Esophagus squamous epithelium (tissue), 5 donors: Measurements from ENCODE around the gene COX7A2. TPM values are rescaled to one million over a fixed set of nuclear protein-coding genes. Genes with fewer than 3 reads are reported as not detected.

Source experiments
- DNase-seq: peaks from one replicate; lab custom pipeline; 2025; lab: John Stamatoyannopoulos, UW
- H3K27ac ChIP-seq, 4 donors: fragments of 200-600 bp; sonication (generic); one replicate each; pipeline ENCODE4 v1.5.1; 2016 to 2019; ENCODE audit warnings: mild to moderate bottlenecking in 1 of 4
- H3K27me3 ChIP-seq, 4 donors: fragments of 200-600 bp; sonication (generic); 1 replicate in 3 of 4; 2 replicates in 1 of 4; pipeline versions ENCODE4 v1.5.1 to v1.6.0; 2017 to 2021; ENCODE audit warnings: antibody characterized with exemption in 1 of 4
- H3K36me3 ChIP-seq, 3 donors: fragments of 200-600 bp; sonication (generic); one replicate each; pipeline ENCODE4 v1.5.1; 2016 to 2019
- H3K4me1 ChIP-seq, 3 donors: fragments of 200-600 bp; sonication (generic); one replicate each; pipeline ENCODE4 v1.5.1; 2017 to 2019
- H3K4me3 ChIP-seq, 4 donors: fragments of 200-600 bp; sonication (generic); 1 replicate in 3 of 4; 2 replicates in 1 of 4; pipeline ENCODE4 v1.5.1; 2016 to 2019; ENCODE audit warnings: mild to moderate bottlenecking in 2 of 4, moderate library complexity in 1 of 4
- H3K9me3 ChIP-seq, 3 donors: fragments of 200-600 bp; sonication (generic); one replicate each; pipeline ENCODE4 v1.5.1; 2016 to 2019
- POLR2A ChIP-seq, 4 donors: fragments of 450-650 bp; IDR thresholded peaks; one replicate each; pipeline ENCODE4 v1.6.1; 2017; ENCODE audit warnings: antibody characterized with exemption in 4 of 4, mild to moderate bottlenecking in 4 of 4, moderate library complexity in 3 of 4
- WGBS, 2 donors: methylation state at CpG; one replicate each; pipeline ENCODE4 v1.1.5; 2018; 5-methylcytosine and 5-hydroxymethylcytosine counted together
- intact Hi-C: fragments of 100-400 bp; cut with DNase I; formaldehyde crosslinking; loops from one replicate; pipeline ENCODE4 v1.15.0; 2022
- total RNA-seq, 4 donors: library from RNA; depleted of rRNA; stranded (reverse); fragments of >200 nt; gene quantifications; one replicate each; pipeline ENCODE4 v1.1.0, GENCODE V29; 2016
- TF ChIP-seq, protein P1 (sequence below), 6 experiments: fragments of 450-650 bp in 4 of 6; fragments of 200-600 bp in 2 of 6; sonication (generic) in 2 of 6; IDR thresholded peaks; one replicate each; pipeline ENCODE4 v1.5.1; 2016 to 2019; ENCODE audit warnings: antibody characterized with exemption in 6 of 6, mild to moderate bottlenecking in 4 of 6, moderate library complexity in 4 of 6
- donor health status: DM: yes; HTN: yes; CAD: no.

COX7A2 gene
- total RNA-seq, 4 donors from 2014 or later: 192 to 530 (median 330) TPM

DNA sequence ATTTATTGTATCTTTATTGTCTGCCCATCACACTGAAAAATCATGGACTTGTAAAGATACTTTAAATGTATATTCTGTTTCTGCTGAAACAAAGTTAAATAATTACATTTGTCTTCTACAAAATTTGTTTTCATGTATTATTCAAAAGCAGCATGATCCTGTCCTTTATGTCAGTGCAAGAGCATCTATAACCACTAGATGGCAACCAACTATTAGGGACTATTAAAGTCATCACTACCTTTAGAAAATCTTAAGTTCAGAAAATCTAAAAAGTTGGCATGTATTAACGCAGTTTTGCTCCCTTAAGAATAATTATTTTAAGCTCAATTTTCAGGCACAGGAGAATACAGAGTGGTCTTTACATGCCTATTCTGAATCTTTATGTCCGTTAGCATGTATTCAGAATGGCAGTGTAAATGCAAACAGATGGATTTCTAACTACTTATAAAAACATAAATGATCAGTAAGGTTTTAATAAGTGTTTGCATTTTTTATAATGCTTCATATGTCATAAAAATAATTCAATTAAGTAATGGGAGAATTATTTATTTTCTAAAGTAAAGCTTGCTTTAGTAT lies 23.2 kb upstream of the COX7A2 start:
- no peak for DNase-seq
- intact Hi-C loops: loop anchor here (10.0 kb wide), 1 partner anchor 268 kb away; no protein-coding TSS in a partner anchor
- 45 to 46% methylated on average over 2 of the region's 2 CpGs for WGBS, 2 donors

DNA sequence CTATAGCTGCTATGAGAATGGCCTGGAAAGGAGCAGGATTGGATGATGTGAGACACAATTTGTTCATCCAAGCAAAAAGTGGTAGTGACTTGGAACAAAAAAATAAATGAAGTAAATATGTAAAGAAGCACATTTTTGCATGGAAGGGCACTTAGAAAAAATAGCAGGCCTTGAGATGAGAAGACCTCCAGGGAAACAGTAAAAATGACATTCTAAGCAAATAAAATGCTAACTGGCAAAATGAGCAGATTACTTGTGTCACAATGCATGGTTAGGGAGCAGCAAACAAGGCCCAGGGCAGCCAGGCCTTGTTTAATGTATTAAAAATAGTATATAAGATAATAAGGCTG lies 19.8 kb upstream of the COX7A2 start:
- peaks cover 5 to 21% (median 7%) of the 10 kb centered on the region in 3 donors for H3K4me1 ChIP-seq
- no peaks in the 10 kb centered on the region for H3K9me3 ChIP-seq
- no peak overlapping the region for H3K4me3 ChIP-seq
- intact Hi-C loops: loop anchor here (10.0 kb wide), 1 partner anchor 271 kb away; no protein-coding TSS in a partner anchor
- H3K27ac ChIP-seq: no peak overlapping the region
- TF ChIP-seq POLR2A (IDR thresholded peaks at IDR 0.05): no peak
- TF ChIP-seq, protein P1, sequence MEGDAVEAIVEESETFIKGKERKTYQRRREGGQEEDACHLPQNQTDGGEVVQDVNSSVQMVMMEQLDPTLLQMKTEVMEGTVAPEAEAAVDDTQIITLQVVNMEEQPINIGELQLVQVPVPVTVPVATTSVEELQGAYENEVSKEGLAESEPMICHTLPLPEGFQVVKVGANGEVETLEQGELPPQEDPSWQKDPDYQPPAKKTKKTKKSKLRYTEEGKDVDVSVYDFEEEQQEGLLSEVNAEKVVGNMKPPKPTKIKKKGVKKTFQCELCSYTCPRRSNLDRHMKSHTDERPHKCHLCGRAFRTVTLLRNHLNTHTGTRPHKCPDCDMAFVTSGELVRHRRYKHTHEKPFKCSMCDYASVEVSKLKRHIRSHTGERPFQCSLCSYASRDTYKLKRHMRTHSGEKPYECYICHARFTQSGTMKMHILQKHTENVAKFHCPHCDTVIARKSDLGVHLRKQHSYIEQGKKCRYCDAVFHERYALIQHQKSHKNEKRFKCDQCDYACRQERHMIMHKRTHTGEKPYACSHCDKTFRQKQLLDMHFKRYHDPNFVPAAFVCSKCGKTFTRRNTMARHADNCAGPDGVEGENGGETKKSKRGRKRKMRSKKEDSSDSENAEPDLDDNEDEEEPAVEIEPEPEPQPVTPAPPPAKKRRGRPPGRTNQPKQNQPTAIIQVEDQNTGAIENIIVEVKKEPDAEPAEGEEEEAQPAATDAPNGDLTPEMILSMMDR (IDR thresholded peaks at IDR 0.05): no peak
- DNase-seq: no peak
- no peaks in the 10 kb centered on the region for H3K27me3 ChIP-seq
- peaks cover 0 to 66% (median 0%) of the 10 kb centered on the region in 3 donors for H3K36me3 ChIP-seq

More for the DNA sequence above, 23.2 kb upstream of the COX7A2 start:
- Histone ChIP-seq H3K27me3 (no peaks in the 10 kb centered on the region), H3K4me1 (peaks cover 5 to 32% (median 9%) of the 10 kb centered on the region in 3 donors), H3K36me3 (peaks cover 0 to 34% (median 0%) of the 10 kb centered on the region in 3 donors), H3K4me3 (no peak overlapping the region), H3K27ac (no peak overlapping the region), H3K9me3 (no peaks in the 10 kb centered on the region)
- TF ChIP-seq, protein P1 (IDR thresholded peaks at IDR 0.05): peak; percentile 50 to 90 (median 80)
- TF ChIP-seq POLR2A (IDR thresholded peaks at IDR 0.05): no peak

DNA sequence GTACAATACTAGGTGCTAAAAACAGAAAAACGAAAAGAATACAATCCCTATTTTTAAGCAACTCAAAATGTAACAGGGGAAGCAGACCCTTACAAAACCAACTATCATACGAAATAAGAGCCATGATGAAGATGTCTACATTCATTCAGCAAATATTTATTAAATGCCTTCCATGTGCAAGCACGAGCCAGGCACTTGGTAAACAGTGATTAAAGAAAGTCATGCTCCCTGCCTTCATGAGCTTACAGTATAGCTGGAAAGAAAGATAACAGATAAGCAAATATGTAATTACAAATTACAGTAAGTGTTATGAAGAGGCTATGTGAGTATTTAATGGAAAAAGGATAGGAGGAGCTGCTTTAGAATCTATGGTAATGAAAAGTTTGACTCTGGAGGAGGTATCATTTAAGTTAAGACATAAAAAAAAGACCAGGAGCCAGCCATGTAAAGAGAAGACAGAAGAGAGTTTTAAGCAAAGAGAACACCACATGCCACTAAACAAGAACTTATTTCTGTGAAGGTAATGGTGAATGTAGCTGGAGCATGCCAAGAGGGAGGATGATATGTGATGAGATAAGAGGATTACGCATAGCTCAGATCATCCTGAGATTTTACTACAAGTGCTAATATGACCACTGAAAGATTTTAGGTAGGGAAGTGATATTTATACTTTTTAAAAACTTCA lies 19.3 kb upstream of the COX7A2 start:
- intact Hi-C loops: loop anchor here (10.0 kb wide), 1 partner anchor 272 kb away; no protein-coding TSS in a partner anchor
- H3K9me3 ChIP-seq: no peaks in the 10 kb centered on the region
- TF ChIP-seq, protein P1 (IDR thresholded peaks at IDR 0.05): no peak
- no peak for TF ChIP-seq POLR2A (IDR thresholded peaks at IDR 0.05)
- H3K27ac ChIP-seq: no peak overlapping the region
- no peak overlapping the region for H3K4me3 ChIP-seq
- WGBS, 2 donors: 84 to 91% methylated on average over 4 of the region's 4 CpGs
- DNase-seq: no peak
- H3K36me3 ChIP-seq: peaks cover 0 to 72% (median 0%) of the 10 kb centered on the region in 3 donors
- no peaks in the 10 kb centered on the region for H3K27me3 ChIP-seq
- H3K4me1 ChIP-seq: peaks cover 1 to 16% (median 5%) of the 10 kb centered on the region in 3 donors

DNA sequence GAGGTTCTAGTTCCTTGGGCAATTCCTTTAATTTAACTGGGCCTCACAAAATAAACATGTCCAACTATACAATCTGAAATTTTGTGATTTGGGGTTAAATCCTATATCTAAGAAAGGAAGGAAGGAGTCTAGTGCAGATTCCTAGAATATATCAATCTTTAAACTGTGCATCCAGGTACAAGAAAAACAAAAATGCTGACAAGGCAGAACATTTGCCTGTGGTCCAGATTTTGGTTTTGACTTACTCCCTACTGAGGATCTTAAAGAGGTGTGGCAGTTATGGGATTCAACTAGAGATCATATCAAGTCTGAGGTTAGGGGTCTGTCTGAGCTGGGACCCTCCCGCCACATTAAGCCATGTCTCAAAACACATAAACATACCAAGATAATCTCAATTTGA lies 17.7 kb upstream of the COX7A2 start:
- TF ChIP-seq, protein P1 (IDR thresholded peaks at IDR 0.05): no peak
- TF ChIP-seq POLR2A (IDR thresholded peaks at IDR 0.05): no peak
- intact Hi-C loops: loop anchor here (10.0 kb wide), 1 partner anchor 274 kb away; no protein-coding TSS in a partner anchor
- 93 to 100% methylated on average over 1 of the region's 1 CpG for WGBS, 2 donors
- peaks cover 0 to 87% (median 0%) of the 10 kb centered on the region in 3 donors for H3K36me3 ChIP-seq
- H3K9me3 ChIP-seq: no peaks in the 10 kb centered on the region
- H3K4me3 ChIP-seq: no peak overlapping the region
- DNase-seq: no peak
- no peak overlapping the region for H3K27ac ChIP-seq
- no peaks in the 10 kb centered on the region for H3K4me1 ChIP-seq
- no peaks in the 10 kb centered on the region for H3K27me3 ChIP-seq
